HCT116 (cell line): Measurements from ENCODE around the gene B4GALNT4. TPM values are rescaled to one million over a fixed set of nuclear protein-coding genes. Genes with fewer than 3 reads are reported as not detected.

Source experiments
- ATAC-seq: fragments of 200-7000 bp; cut with Tn5 transposase; 2 replicates; pipeline ENCODE4 v1.9.1; 2020; ENCODE audit warnings: mild to moderate bottlenecking, moderate library complexity
- BruUV-seq: library from RNA; stranded (reverse); fragments of 400-500 nt; replicated peaks from 2 replicates; lab custom pipeline; 2021; lab: Mats Ljungman, UMichigan
- CTCF ChIA-PET: fragments of 300-600 bp; sonication (Branson Sonifier 250); formaldehyde crosslinking; loops from one replicate; lab custom pipeline; 2021; ENCODE audit warnings: antibody characterized with exemption; lab: Charles Lee
- POLR2A ChIA-PET: fragments of 300-600, 350-600 bp; sonication (Branson Sonifier 250); formaldehyde crosslinking; loops from one replicate; lab custom pipeline; 2021; ENCODE audit warnings: antibody characterized with exemption; lab: Charles Lee
- RAD21 ChIA-PET, 2 experiments: fragments of 300-600 bp; sonication (Branson Sonifier 250); formaldehyde crosslinking; loops; one replicate each; lab custom pipeline; 2023; ENCODE audit warnings: low total read pairs in 2 of 2; ENCODE audit not compliant: uncharacterized antibody in 2 of 2, unreplicated experiment in 2 of 2, low non-redundant PET in 1 of 2; lab: Charles Lee
- DNase-seq: peaks from one replicate; pipeline ENCODE4 v3.0.0-alpha.2; 2010; ENCODE audit warnings: low read depth, low spot score
- H2AFZ ChIP-seq: fragments of 200-600 bp; shearing (Covaris generic), sonication (generic); 2 replicates; pipeline ENCODE4 v1.6.1; 2017; ENCODE audit warnings: low read depth, mixed run types, mixed read lengths, antibody characterized with exemption, low read length; ENCODE audit not compliant: poor library complexity, severe bottlenecking
- H3K27ac ChIP-seq: 2 replicates; pipeline ENCODE4 v1.5.1; 2012; ENCODE audit warnings: low read depth, low read length
- H3K27me3 ChIP-seq: fragments of 200-600 bp; sonication (generic); 2 replicates; pipeline ENCODE4 v1.6.1; 2016; ENCODE audit warnings: mixed run types, low read length, mixed read lengths; ENCODE audit not compliant: insufficient read depth
- H3K36me3 ChIP-seq, 2 experiments: fragments of 200-500 bp in 1 of 2; fragments of 200-600 bp in 1 of 2; sonication (Bioruptor generic) in 1 of 2; sonication (generic) in 1 of 2; 2 replicates each; pipeline versions ENCODE4 v1.5.1 to v1.6.1; 2014 to 2016; ENCODE audit warnings: low read length in 2 of 2, inconsistent platforms in 1 of 2, mixed read lengths in 1 of 2, mixed run types in 1 of 2; ENCODE audit not compliant: insufficient read depth in 2 of 2, control insufficient read depth in 1 of 2
- H3K4me1 ChIP-seq, 2 experiments: fragments of 200-600 bp in 1 of 2; sonication (generic) in 1 of 2; 2 replicates each; pipeline versions ENCODE4 v1.5.1 to v1.6.1; 2012 to 2017; ENCODE audit warnings: low read length in 2 of 2, inconsistent platforms in 1 of 2, mild to moderate bottlenecking in 1 of 2, mixed read lengths in 1 of 2, mixed run types in 1 of 2, moderate library complexity in 1 of 2; ENCODE audit not compliant: insufficient read depth in 2 of 2, control insufficient read depth in 1 of 2
- H3K4me2 ChIP-seq: fragments of 200-600 bp; sonication (generic); 2 replicates; pipeline ENCODE4 v1.6.1; 2017; ENCODE audit warnings: mixed run types, low read length, mixed read lengths
- H3K4me3 ChIP-seq, 2 experiments: fragments of 200-600 bp in 1 of 2; sonication (generic) in 1 of 2; replicated peaks in 1 of 2; 2 replicates each; pipeline ENCODE4 v1.5.1; 2011 to 2016; ENCODE audit warnings: low read length in 2 of 2, control low read depth in 1 of 2, low read depth in 1 of 2, mild to moderate bottlenecking in 1 of 2, mixed read lengths in 1 of 2, mixed run types in 1 of 2
- H3K79me2 ChIP-seq: fragments of 200-600 bp; sonication (generic); 2 replicates; pipeline ENCODE4 v1.6.1; 2017; ENCODE audit warnings: mild to moderate bottlenecking, mixed run types, low read length, moderate library complexity, mixed read lengths; ENCODE audit not compliant: insufficient read depth
- H3K9ac ChIP-seq: fragments of 200-600 bp; sonication (generic); 2 replicates; pipeline ENCODE4 v1.6.1; 2016; ENCODE audit warnings: low read length, mixed read lengths
- H3K9me2 ChIP-seq: fragments of 200-600 bp; sonication (generic), shearing (Covaris generic); 2 replicates; pipeline ENCODE4 v1.6.1; 2017; ENCODE audit warnings: mixed run types, mild to moderate bottlenecking, moderate library complexity; ENCODE audit not compliant: insufficient read depth
- H3K9me3 ChIP-seq, 2 experiments: fragments of 200-500 bp in 1 of 2; fragments of 200-600 bp in 1 of 2; sonication (Bioruptor generic) in 1 of 2; sonication (generic) in 1 of 2; 2 replicates each; pipeline ENCODE4 v1.6.1; 2014 to 2017; ENCODE audit warnings: low read length in 2 of 2, mixed read lengths in 2 of 2, inconsistent platforms in 1 of 2, low read depth in 1 of 2, mild to moderate bottlenecking in 1 of 2, mixed run types in 1 of 2, moderate library complexity in 1 of 2; ENCODE audit not compliant: control insufficient read depth in 1 of 2, insufficient read depth in 1 of 2
- H4K20me1 ChIP-seq: fragments of 200-600 bp; sonication (generic), shearing (Covaris generic); 2 replicates; pipeline ENCODE4 v1.6.1; 2017; ENCODE audit warnings: mixed run types, mild to moderate bottlenecking, moderate library complexity; ENCODE audit not compliant: insufficient read depth
- CEBPB ChIP-seq: IDR thresholded peaks from 2 replicates; pipeline ENCODE4 v1.6.1; 2012; ENCODE audit warnings: low read depth
- ELF1 ChIP-seq: IDR thresholded peaks from 2 replicates; pipeline ENCODE4 v1.6.1; 2012; ENCODE audit warnings: low read depth, borderline replicate concordance
- EZH2 ChIP-seq: fragments of 200-600 bp; sonication (generic); IDR thresholded peaks from 2 replicates; pipeline ENCODE4 v1.6.1; 2017; ENCODE audit warnings: antibody characterized with exemption, mixed run types
- JUND ChIP-seq: IDR thresholded peaks from 2 replicates; pipeline ENCODE4 v1.6.1; 2012
- POLR2A ChIP-seq: IDR thresholded peaks from 2 replicates; pipeline ENCODE4 v1.7.0; 2011; ENCODE audit warnings: borderline replicate concordance; ENCODE audit not compliant: insufficient read depth, insufficient read length; ENCODE audit errors: extremely low read depth
- YY1 ChIP-seq: IDR thresholded peaks from 2 replicates; pipeline ENCODE4 v1.6.1; 2011; ENCODE audit warnings: low read length, low read depth, moderate library complexity, mild to moderate bottlenecking; ENCODE audit not compliant: insufficient replicate concordance; ENCODE audit errors: extremely low read depth
- ZFX ChIP-seq: fragments of 450-650 bp; IDR thresholded peaks from 2 replicates; pipeline ENCODE4 v1.6.1; 2017
- ZNF274 ChIP-seq: fragments of 200-500 bp; sonication (Bioruptor generic); IDR thresholded peaks from 2 replicates; pipeline ENCODE4 v1.6.1; 2014; ENCODE audit warnings: mild to moderate bottlenecking, low read depth, low read length, inconsistent platforms
- intact Hi-C: fragments of 100-400 bp; cut with micrococcal nuclease; formaldehyde crosslinking; loops from 2 replicates; pipeline ENCODE4 v1.10.0; 2022
- total RNA-seq: library from RNA; stranded (reverse); gene quantifications from one replicate; pipeline ENCODE4 v1.2.1, GENCODE V29; 2021; ENCODE audit not compliant: unreplicated experiment
- TF ChIP-seq, protein P1 (sequence below): IDR thresholded peaks from 2 replicates; pipeline ENCODE4 v1.6.1; 2011; ENCODE audit warnings: mild to moderate bottlenecking, low read length, moderate library complexity; ENCODE audit not compliant: insufficient replicate concordance; ENCODE audit errors: extremely low read depth
- TF ChIP-seq, protein P2 (sequence below): IDR thresholded peaks from 2 replicates; pipeline ENCODE4 v1.6.1; 2012
- TF ChIP-seq, protein P3 (sequence below): IDR thresholded peaks from 2 replicates; pipeline ENCODE4 v1.6.1; 2012
- TF ChIP-seq, protein P4 (sequence below): IDR thresholded peaks from 2 replicates; pipeline ENCODE4 v1.6.1; 2012; ENCODE audit warnings: low read depth

The B4GALNT4 gene
- total RNA-seq, 1 experiment from 2014 or later = 54.3 TPM

DNA sequence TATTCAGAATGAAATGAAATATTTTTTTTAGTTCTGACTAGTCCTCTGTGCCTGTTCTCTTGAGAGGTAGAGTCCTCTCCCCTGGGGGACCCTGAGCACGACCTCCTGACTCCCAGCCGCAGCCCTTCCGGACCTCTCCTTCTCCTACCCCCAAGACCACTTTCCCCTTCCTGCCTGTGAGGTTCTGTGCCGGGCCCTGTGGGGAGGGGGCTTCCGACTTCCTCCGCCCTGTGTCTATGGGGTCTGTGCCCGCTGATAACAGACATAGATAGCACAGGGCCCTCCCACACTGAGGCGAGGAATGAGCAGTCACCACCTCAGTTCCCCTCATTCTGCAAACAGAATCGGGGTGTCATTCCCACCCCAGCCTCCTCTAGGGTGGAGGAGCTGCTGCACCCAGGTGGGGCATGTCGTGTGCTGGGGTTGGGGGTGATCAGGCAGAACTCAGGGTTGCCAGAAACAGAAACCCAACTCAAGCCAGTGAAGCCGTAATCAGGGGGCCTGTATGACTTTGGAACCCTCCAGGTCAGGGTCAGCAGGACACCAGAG, 12.9 kb downstream of the B4GALNT4 start:
- ChIA-PET POLR2A (no interaction called here), CTCF (no interaction called here), RAD21 (no interaction called here)
- H3K36me3 ChIP-seq = no peaks in the 10 kb centered on the region
- H3K4me2 ChIP-seq = no peak overlapping the region
- intact Hi-C loops = no loop called here
- no peak overlapping the region for H3K4me3 ChIP-seq
- DNase-seq (no peak), ATAC-seq (no peak)
- no peaks in the 10 kb centered on the region for H3K9me2 ChIP-seq
- no peaks in the 10 kb centered on the region for H3K79me2 ChIP-seq
- no peak overlapping the region for H2AFZ ChIP-seq
- H3K4me1 ChIP-seq = no peaks in the 10 kb centered on the region
- no peak overlapping the region for H3K9ac ChIP-seq
- H3K9me3 ChIP-seq = no peaks in the 10 kb centered on the region; a peak in 1 of 4 replicates
- no TSS peak for BruUV-seq
- H4K20me1 ChIP-seq = no peaks in the 10 kb centered on the region
- TF ChIP-seq, protein P1, sequence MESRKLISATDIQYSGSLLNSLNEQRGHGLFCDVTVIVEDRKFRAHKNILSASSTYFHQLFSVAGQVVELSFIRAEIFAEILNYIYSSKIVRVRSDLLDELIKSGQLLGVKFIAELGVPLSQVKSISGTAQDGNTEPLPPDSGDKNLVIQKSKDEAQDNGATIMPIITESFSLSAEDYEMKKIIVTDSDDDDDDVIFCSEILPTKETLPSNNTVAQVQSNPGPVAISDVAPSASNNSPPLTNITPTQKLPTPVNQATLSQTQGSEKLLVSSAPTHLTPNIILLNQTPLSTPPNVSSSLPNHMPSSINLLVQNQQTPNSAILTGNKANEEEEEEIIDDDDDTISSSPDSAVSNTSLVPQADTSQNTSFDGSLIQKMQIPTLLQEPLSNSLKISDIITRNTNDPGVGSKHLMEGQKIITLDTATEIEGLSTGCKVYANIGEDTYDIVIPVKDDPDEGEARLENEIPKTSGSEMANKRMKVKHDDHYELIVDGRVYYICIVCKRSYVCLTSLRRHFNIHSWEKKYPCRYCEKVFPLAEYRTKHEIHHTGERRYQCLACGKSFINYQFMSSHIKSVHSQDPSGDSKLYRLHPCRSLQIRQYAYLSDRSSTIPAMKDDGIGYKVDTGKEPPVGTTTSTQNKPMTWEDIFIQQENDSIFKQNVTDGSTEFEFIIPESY = no peak
- TF ChIP-seq, protein P2, sequence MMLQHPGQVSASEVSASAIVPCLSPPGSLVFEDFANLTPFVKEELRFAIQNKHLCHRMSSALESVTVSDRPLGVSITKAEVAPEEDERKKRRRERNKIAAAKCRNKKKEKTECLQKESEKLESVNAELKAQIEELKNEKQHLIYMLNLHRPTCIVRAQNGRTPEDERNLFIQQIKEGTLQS = no peak
- TF ChIP-seq, protein P3, sequence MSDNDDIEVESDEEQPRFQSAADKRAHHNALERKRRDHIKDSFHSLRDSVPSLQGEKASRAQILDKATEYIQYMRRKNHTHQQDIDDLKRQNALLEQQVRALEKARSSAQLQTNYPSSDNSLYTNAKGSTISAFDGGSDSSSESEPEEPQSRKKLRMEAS = no peak
- no peak for TF ChIP-seq ELF1
- H3K27ac ChIP-seq = no peak overlapping the region
- H3K27me3 ChIP-seq = no peaks in the 10 kb centered on the region

DNA sequence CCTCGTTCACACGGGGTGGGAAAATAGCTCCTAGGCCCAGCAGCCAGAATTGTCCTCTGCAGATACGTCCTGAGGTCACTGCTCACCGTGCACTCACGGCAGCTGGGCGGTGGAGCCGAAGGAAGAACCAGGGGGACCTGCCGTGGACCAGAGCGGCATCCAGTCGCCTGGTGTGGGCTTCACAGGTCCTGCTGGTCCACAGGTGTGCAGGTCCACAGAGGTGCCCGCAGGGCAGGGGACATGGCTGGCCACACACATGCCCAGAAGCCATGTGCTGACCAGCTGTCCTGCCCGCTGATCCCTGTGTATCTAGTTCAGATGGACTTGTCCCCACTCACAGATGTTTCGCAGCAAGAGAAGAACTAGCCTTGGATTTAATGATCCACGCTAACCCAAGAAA, 14.1 kb downstream of the B4GALNT4 start:
- CTCF ChIA-PET = no interaction called here
- no peak for ATAC-seq
- POLR2A ChIA-PET = no interaction called here
- no peak for TF ChIP-seq ZFX
- no peak for TF ChIP-seq ELF1
- no peak for TF ChIP-seq EZH2
- TF ChIP-seq YY1 = no peak
- TF ChIP-seq JUND = no peak
- TF ChIP-seq, protein P4, sequence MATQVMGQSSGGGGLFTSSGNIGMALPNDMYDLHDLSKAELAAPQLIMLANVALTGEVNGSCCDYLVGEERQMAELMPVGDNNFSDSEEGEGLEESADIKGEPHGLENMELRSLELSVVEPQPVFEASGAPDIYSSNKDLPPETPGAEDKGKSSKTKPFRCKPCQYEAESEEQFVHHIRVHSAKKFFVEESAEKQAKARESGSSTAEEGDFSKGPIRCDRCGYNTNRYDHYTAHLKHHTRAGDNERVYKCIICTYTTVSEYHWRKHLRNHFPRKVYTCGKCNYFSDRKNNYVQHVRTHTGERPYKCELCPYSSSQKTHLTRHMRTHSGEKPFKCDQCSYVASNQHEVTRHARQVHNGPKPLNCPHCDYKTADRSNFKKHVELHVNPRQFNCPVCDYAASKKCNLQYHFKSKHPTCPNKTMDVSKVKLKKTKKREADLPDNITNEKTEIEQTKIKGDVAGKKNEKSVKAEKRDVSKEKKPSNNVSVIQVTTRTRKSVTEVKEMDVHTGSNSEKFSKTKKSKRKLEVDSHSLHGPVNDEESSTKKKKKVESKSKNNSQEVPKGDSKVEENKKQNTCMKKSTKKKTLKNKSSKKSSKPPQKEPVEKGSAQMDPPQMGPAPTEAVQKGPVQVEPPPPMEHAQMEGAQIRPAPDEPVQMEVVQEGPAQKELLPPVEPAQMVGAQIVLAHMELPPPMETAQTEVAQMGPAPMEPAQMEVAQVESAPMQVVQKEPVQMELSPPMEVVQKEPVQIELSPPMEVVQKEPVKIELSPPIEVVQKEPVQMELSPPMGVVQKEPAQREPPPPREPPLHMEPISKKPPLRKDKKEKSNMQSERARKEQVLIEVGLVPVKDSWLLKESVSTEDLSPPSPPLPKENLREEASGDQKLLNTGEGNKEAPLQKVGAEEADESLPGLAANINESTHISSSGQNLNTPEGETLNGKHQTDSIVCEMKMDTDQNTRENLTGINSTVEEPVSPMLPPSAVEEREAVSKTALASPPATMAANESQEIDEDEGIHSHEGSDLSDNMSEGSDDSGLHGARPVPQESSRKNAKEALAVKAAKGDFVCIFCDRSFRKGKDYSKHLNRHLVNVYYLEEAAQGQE = no peak
- no peak for TF ChIP-seq CEBPB
- TF ChIP-seq ZNF274 = no peak
- no peak for TF ChIP-seq POLR2A
- TF ChIP-seq, protein P1 = no peak

More for the DNA sequence above, 14.1 kb downstream of the B4GALNT4 start:
- H3K9me2 ChIP-seq = no peaks in the 10 kb centered on the region
- H3K9ac ChIP-seq = no peak overlapping the region
- H3K4me1 ChIP-seq = no peaks in the 10 kb centered on the region
- H3K36me3 ChIP-seq = no peaks in the 10 kb centered on the region
- no peaks in the 10 kb centered on the region; a peak in 1 of 4 replicates for H3K9me3 ChIP-seq
- DNase-seq = no peak
- H3K27ac ChIP-seq = no peak overlapping the region
- no peaks in the 10 kb centered on the region for H3K27me3 ChIP-seq
- no peaks in the 10 kb centered on the region for H4K20me1 ChIP-seq
- no TSS peak for BruUV-seq
- intact Hi-C loops = no loop called here
- no peaks in the 10 kb centered on the region for H3K79me2 ChIP-seq
- RAD21 ChIA-PET = no interaction called here
- H2AFZ ChIP-seq = no peak overlapping the region
- H3K4me3 ChIP-seq = no peak overlapping the region
- no peak overlapping the region for H3K4me2 ChIP-seq
